Measurements from ENCODE around the gene OR12D1.

OR12D1 gene

DNA sequence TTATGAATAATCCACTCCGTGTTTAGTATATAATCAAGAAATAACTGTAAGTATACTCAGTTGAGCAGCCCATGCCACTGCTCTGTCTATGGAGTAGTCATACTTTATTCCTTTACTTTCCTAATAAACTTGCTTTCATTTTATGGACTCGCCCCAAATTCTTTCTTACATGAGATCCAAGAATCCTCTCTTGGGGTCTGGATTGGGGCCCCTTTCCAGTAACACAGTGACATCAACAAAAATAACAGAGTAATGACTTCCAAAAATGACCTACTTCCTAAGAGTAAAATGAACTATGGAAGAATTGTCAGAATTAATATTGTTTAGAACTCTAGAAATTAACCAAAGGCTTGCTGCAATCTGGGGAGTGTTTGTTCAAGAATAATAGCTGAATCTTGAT lies 51.1 kb downstream of the OR12D1 start:
- ATAC-seq = no peak

GRCh38 chr6:29466241-29466640 lies 51.5 kb downstream of the OR12D1 start:
- ATAC-seq = no peak

Measured in activated CD4-positive, CD25-positive, alpha-beta regulatory T cell treated with anti-CD3 and anti-CD28 coated beads, Interleukin-2, amount 50 U/mL, for 24 hours (primary cell).